ENCODE results near the gene OPN4.

OPN4 gene, protein sequence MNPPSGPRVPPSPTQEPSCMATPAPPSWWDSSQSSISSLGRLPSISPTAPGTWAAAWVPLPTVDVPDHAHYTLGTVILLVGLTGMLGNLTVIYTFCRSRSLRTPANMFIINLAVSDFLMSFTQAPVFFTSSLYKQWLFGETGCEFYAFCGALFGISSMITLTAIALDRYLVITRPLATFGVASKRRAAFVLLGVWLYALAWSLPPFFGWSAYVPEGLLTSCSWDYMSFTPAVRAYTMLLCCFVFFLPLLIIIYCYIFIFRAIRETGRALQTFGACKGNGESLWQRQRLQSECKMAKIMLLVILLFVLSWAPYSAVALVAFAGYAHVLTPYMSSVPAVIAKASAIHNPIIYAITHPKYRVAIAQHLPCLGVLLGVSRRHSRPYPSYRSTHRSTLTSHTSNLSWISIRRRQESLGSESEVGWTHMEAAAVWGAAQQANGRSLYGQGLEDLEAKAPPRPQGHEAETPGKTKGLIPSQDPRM

DNA sequence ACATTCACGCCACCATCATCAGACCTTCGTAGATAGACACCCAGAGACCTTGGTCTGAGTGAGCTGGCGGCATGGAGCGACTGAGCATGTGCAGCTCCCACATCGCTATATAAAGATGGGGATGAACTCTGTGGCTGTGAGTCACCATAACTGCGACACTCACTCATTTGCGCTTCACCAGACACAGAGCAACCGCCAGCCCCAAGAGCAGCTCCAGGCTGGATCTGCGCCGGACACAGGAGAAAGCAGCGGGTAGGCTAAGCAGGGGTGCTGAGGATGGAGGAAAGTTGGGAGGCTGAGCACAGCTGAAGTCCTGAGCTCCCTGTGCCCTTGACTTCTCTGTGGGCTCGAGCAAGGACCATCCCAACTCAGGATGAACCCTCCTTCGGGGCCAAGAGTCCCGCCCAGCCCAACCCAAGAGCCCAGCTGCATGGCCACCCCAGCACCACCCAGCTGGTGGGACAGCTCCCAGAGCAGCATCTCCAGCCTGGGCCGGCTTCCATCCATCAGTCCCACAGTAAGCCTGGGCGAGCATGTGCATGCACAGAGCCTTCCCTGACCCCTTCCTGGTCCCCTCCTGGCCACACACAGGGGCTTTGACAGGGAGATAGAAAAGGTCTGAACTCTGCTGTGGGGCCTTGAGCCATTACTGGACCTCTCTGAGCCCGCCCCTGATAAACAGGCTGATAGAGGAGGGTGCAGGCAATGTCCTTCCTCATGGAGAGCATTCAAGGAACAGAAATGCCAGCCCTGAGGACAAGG lies at the start of gene OPN4:
TSS of gene OPN4 (plus strand) at position 137 of the 762 bp plus-strand sequence. CDS start at position 374, 237 bp downstream.
- in situ Hi-C loops (cut with MboI; ENCODE audit: low sequenced_read_pairs, unreplicated experiment) = no loop called here
- DNase-seq (ENCODE audit: low spot score) = no peak
- TF ChIP-seq, protein P1, sequence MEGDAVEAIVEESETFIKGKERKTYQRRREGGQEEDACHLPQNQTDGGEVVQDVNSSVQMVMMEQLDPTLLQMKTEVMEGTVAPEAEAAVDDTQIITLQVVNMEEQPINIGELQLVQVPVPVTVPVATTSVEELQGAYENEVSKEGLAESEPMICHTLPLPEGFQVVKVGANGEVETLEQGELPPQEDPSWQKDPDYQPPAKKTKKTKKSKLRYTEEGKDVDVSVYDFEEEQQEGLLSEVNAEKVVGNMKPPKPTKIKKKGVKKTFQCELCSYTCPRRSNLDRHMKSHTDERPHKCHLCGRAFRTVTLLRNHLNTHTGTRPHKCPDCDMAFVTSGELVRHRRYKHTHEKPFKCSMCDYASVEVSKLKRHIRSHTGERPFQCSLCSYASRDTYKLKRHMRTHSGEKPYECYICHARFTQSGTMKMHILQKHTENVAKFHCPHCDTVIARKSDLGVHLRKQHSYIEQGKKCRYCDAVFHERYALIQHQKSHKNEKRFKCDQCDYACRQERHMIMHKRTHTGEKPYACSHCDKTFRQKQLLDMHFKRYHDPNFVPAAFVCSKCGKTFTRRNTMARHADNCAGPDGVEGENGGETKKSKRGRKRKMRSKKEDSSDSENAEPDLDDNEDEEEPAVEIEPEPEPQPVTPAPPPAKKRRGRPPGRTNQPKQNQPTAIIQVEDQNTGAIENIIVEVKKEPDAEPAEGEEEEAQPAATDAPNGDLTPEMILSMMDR (IDR thresholded peaks at IDR 0.05; ENCODE audit: borderline replicate concordance, control extremely low read depth, extremely low read depth, insufficient read depth, missing control alignments) = no peak

DNA sequence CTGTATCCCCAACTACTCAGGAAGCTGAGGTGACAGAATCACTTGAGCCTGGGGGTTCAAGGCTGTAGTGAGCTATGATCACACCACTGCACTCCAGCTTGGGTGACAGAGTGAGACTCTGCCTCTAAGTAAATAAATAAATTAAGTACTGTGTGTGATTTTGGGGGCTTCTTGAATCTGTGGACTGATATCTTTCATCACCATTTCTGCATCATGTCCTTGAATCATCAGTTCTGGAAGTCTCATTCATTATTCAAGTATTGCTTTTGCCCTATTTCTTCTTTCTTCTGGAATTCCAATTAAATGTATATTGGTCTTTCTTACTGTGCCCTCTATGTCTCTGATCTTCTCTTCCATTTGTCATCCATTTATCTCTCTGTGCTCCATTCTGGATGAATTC lies 46.7 kb upstream of the OPN4 start:
- TF ChIP-seq, protein P1 (IDR thresholded peaks at IDR 0.05; ENCODE audit: borderline replicate concordance, control extremely low read depth, extremely low read depth, insufficient read depth, missing control alignments) = no peak
- DNase-seq (ENCODE audit: low spot score) = no peak
- in situ Hi-C loops (cut with MboI; ENCODE audit: low sequenced_read_pairs, unreplicated experiment) = no loop called here

DNA sequence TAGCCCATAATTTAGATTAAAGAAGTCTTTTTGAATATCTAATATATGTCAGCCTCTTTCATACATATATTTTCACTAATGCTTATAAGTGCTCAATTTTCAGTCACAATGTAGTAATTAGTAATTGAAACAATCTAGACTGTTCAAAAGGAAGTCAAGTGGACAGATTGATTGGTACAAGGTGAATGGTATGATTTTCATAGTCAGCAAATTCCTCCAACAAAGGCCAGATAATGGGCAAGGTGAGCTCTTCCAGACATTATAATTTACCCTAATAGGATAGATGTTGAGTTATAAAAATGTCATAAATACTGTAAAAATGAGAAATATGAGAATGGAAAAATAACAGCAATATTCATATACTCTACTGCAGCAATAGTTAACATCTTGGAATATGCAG lies 44.4 kb upstream of the OPN4 start:
- TF ChIP-seq, protein P1 (IDR thresholded peaks at IDR 0.05; ENCODE audit: borderline replicate concordance, control extremely low read depth, extremely low read depth, insufficient read depth, missing control alignments) = no peak
- no peak for DNase-seq (ENCODE audit: low spot score)
- in situ Hi-C loops (cut with MboI; ENCODE audit: low sequenced_read_pairs, unreplicated experiment) = no loop called here

DNA sequence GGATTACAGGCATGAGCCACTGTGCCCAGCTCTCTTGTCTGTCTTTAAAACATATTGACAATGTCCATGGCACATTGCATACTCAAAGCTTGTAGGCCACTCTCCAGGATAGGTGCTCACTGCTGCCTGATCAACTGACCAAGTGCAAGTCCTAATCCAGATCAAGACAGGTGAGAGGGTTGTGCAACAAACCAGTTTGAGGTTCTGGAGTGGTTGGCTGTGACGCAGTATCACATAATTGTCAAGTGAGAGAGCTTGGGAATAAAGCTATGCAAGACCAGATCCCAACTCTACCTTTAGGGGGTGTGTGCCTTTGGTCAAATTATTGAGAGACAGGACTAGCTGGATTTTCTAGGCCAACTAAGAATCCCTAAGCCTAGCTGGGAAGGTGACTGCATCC lies 43.0 kb upstream of the OPN4 start:
- no peak for DNase-seq (ENCODE audit: low spot score)
- TF ChIP-seq, protein P1 (IDR thresholded peaks at IDR 0.05; ENCODE audit: borderline replicate concordance, control extremely low read depth, extremely low read depth, insufficient read depth, missing control alignments) = no peak
- in situ Hi-C loops (cut with MboI; ENCODE audit: low sequenced_read_pairs, unreplicated experiment) = no loop called here

DNA sequence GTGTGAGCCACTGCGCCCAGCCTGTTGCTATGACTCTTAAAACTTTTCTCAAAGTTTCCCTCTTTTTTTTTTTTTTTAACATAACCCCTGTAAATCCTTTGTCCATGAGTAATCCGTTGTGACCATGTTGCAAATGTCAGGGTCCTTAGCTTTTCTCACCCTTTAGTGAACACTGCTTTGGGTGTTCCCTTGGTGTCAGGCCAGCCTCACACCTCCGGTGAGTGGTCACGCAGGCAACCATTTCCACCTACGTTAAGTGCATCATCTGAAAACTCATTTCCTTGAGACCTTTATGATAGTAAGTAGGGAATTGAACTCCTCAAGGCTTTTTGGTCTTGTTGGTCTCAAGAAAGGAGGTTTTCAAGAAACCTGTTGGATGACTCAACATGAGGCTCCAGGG lies 41.3 kb upstream of the OPN4 start:
- DNase-seq (ENCODE audit: low spot score) = no peak
- TF ChIP-seq, protein P1 (IDR thresholded peaks at IDR 0.05; ENCODE audit: borderline replicate concordance, control extremely low read depth, extremely low read depth, insufficient read depth, missing control alignments) = no peak
- in situ Hi-C loops (cut with MboI; ENCODE audit: low sequenced_read_pairs, unreplicated experiment) = no loop called here

DNA sequence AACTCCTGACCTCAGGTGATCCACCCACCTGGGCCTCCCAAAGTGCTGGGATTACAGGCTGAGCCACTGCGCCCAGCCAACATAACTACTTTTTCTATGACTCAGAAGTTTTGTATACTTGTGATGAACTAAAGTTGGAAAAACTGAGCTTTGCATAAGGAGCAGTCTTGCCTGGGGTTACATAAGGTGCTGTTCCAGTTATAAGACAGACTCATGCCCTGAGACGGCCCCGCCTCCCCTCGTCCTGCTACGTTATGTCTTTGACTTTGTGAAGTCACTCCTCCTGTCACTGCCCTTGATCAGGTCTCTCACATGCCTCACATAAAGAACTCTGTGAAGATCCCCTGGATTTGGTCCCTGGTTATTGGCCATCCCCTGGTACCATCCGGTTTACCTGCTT lies 40.4 kb upstream of the OPN4 start:
- TF ChIP-seq, protein P1 (IDR thresholded peaks at IDR 0.05; ENCODE audit: borderline replicate concordance, control extremely low read depth, extremely low read depth, insufficient read depth, missing control alignments) = no peak
- DNase-seq (ENCODE audit: low spot score) = no peak
- in situ Hi-C loops (cut with MboI; ENCODE audit: low sequenced_read_pairs, unreplicated experiment) = no loop called here

Measured in GM13976 (cell line).